ENCODE data around the gene CLDN14. TPM values are rescaled to one million over a fixed set of nuclear protein-coding genes. Genes with fewer than 3 reads are reported as not detected.
A peak's percentile ranks its signal among the peaks of the same experiment; 100 is the strongest.

Gene CLDN14
- total RNA-seq, 1 donor = 0.27 TPM

- DNase-seq (ENCODE audit: low read depth) = no peak
- no peak for TF ChIP-seq CTCF (IDR thresholded peaks at IDR 0.05; ENCODE audit: insufficient read depth, low read length)
- no peak overlapping the region for H3K4me3 ChIP-seq (ENCODE audit: low read depth, low read length)
These were observed 20.8 kb downstream of the CLDN14 start for GRCh38 chr21:36459098-36459497.

GRCh38 chr21:36456729-36457414 lies 23.1 kb downstream of the CLDN14 start:
- DNase-seq (ENCODE audit: low read depth) = peak; percentile 33

GRCh38 chr21:36454706-36455105 lies 25.2 kb downstream of the CLDN14 start:
- TF ChIP-seq CTCF (IDR thresholded peaks at IDR 0.05; ENCODE audit: insufficient read depth, low read length) = no peak
- H3K4me3 ChIP-seq (ENCODE audit: low read depth, low read length) = no peak overlapping the region
- DNase-seq (ENCODE audit: low read depth) = peak; percentile 36

More at GRCh38 chr21:36456729-36457414, 23.1 kb downstream of the CLDN14 start:
- H3K4me3 ChIP-seq (ENCODE audit: low read depth, low read length) = no peak overlapping the region
- no peak for TF ChIP-seq CTCF (IDR thresholded peaks at IDR 0.05; ENCODE audit: insufficient read depth, low read length)

GRCh38 chr21:36454093-36454531 lies 25.8 kb downstream of the CLDN14 start:
- no peak for TF ChIP-seq CTCF (IDR thresholded peaks at IDR 0.05; ENCODE audit: insufficient read depth, low read length)
- H3K4me3 ChIP-seq (ENCODE audit: low read depth, low read length) = no peak overlapping the region
- DNase-seq (ENCODE audit: low read depth) = peak; percentile 33

GRCh38 chr21:36452281-36452825 lies 27.6 kb downstream of the CLDN14 start:
- DNase-seq (ENCODE audit: low read depth) = no peak
- no peak for TF ChIP-seq CTCF (IDR thresholded peaks at IDR 0.05; ENCODE audit: insufficient read depth, low read length)
- no peak overlapping the region for H3K4me3 ChIP-seq (ENCODE audit: low read depth, low read length)

GRCh38 chr21:36451506-36451905 lies 28.4 kb downstream of the CLDN14 start:
- no peak for DNase-seq (ENCODE audit: low read depth)
- H3K4me3 ChIP-seq (ENCODE audit: low read depth, low read length) = no peak overlapping the region
- TF ChIP-seq CTCF (IDR thresholded peaks at IDR 0.05; ENCODE audit: insufficient read depth, low read length) = no peak

All from fibroblast of the aortic adventitia (primary cell).